HepG2 (cell line): ENCODE results near the gene RBM23. TPM values are rescaled to one million over a fixed set of nuclear protein-coding genes. Genes with fewer than 3 reads are reported as not detected.

Experiments
- CBX1 ChIP-seq: IDR thresholded peaks from one replicate; pipeline ENCODE4 v1.6.1; 2016; ENCODE audit warnings: antibody characterized with exemption, low read depth
- EED ChIP-seq: sonication (generic); formaldehyde crosslinking; IDR thresholded peaks from 2 replicates; pipeline ENCODE4 v1.5.0; 2020; ENCODE audit warnings: mild to moderate bottlenecking, missing genetic modification reagents
- FUBP1 ChIP-seq: sonication (generic); formaldehyde crosslinking; IDR thresholded peaks from 2 replicates; pipeline ENCODE4 v1.5.1; 2020; ENCODE audit warnings: missing genetic modification reagents, mild to moderate bottlenecking, borderline replicate concordance
- KMT2B ChIP-seq: IDR thresholded peaks from 2 replicates; pipeline ENCODE4 v1.6.1; 2016; ENCODE audit warnings: missing genetic modification reagents, missing compliant biosample characterization
- NRL ChIP-seq: sonication (generic); formaldehyde crosslinking; IDR thresholded peaks from 2 replicates; pipeline ENCODE4 v1.5.0; 2020; ENCODE audit warnings: missing genetic modification reagents, mild to moderate bottlenecking, moderate library complexity, borderline replicate concordance
- PHF8 ChIP-seq: sonication (generic); formaldehyde crosslinking; IDR thresholded peaks from 2 replicates; pipeline ENCODE4 v1.5.0; 2020; ENCODE audit warnings: missing genetic modification reagents
- SATB2 ChIP-seq: sonication (generic); formaldehyde crosslinking; IDR thresholded peaks from 2 replicates; pipeline ENCODE4 v1.5.0; 2020; ENCODE audit warnings: missing genetic modification reagents
- SIN3A ChIP-seq: IDR thresholded peaks from 2 replicates; pipeline ENCODE4 v1.6.1; 2011; ENCODE audit warnings: low read depth, mild to moderate bottlenecking, control low read depth, low read length, borderline replicate concordance
- SNRNP70 ChIP-seq: fragments of 200-400 bp; formaldehyde crosslinking; IDR thresholded peaks from 2 replicates; pipeline ENCODE4 v1.6.1; 2017; ENCODE audit warnings: mild to moderate bottlenecking, low read depth, low read length, moderate library complexity
- TERF1 ChIP-seq: sonication (generic); formaldehyde crosslinking; IDR thresholded peaks from 2 replicates; pipeline ENCODE4 v1.8.0; 2022; ENCODE audit warnings: mild to moderate bottlenecking, missing genetic modification reagents, moderate library complexity
- ZBTB7B ChIP-seq: sonication (generic); formaldehyde crosslinking; IDR thresholded peaks from 2 replicates; pipeline ENCODE4 v1.4.0; 2020; ENCODE audit warnings: missing genetic modification reagents
- ZFY ChIP-seq: sonication (generic); formaldehyde crosslinking; IDR thresholded peaks from 2 replicates; pipeline ENCODE4 v1.4.0; 2020; ENCODE audit warnings: missing genetic modification reagents
- ZNF354B ChIP-seq: sonication (generic); formaldehyde crosslinking; IDR thresholded peaks from 2 replicates; pipeline ENCODE4 v1.8.0; 2022; ENCODE audit warnings: mild to moderate bottlenecking, missing genetic modification reagents
- ZNF589 ChIP-seq: sonication (generic); formaldehyde crosslinking; conservative IDR thresholded peaks from 2 replicates; pipeline ENCODE4 v1.8.0; 2022; ENCODE audit warnings: mild to moderate bottlenecking, moderate library complexity, missing genetic modification reagents
- polyA plus RNA-seq, 8 experiments: library from polyadenylated mRNA; depleted of rRNA in 3 of 8; stranded (reverse) in 7 of 8; unstranded in 1 of 8; fragments of >200 nt; fragmentation: Illumina TruSeq in 4 of 8; extraction: Trizol in 4 of 8; gene quantifications; 2 replicates each; pipeline versions ENCODE4 v1.2.1 to v1.2.3, GENCODE V29; 2011 to 2016; ENCODE audit warnings: low read depth in 4 of 8, missing spikeins in 1 of 8, mixed read lengths in 1 of 8; ENCODE audit not compliant: insufficient read depth in 1 of 8
- total RNA-seq, 5 experiments: library from RNA; depleted of rRNA; stranded (reverse); fragments of >200 nt; fragmentation: Illumina TruSeq; extraction: Trizol; gene quantifications; 2 replicates each; pipeline ENCODE4 v1.2.3, GENCODE V29; 2016; ENCODE audit warnings: low read depth in 1 of 5
- TF ChIP-seq, protein P1 (sequence below), 2 experiments: IDR thresholded peaks; 2 replicates each; pipeline ENCODE4 v1.6.1; 2011 to 2012; ENCODE audit warnings: low read length in 2 of 2, borderline replicate concordance in 1 of 2, low read depth in 1 of 2, mild to moderate bottlenecking in 1 of 2, moderate library complexity in 1 of 2
- TF ChIP-seq, protein P2 (sequence below): IDR thresholded peaks from 2 replicates; pipeline ENCODE4 v1.6.1; 2012; ENCODE audit warnings: low read depth, low read length, improper control_type of control experiment
- TF ChIP-seq, protein P3 (sequence below), 2 experiments: sonication (generic) in 1 of 2; formaldehyde crosslinking in 1 of 2; IDR thresholded peaks; 2 replicates each; pipeline versions ENCODE4 v1.5.1 to v1.6.1; 2011 to 2020; ENCODE audit warnings: borderline replicate concordance in 1 of 2, low read depth in 1 of 2, low read length in 1 of 2, mild to moderate bottlenecking in 1 of 2, missing genetic modification reagents in 1 of 2, moderate library complexity in 1 of 2

Gene RBM23
- total and polyA plus RNA-seq, 2 of the 13 experiments (the other 11 are each of a cell fraction or from before 2014, with no cell fraction given): 1.5 to 2.1 TPM

GRCh38 chr14:22852940-22853767 lies 65.8 kb downstream of the RBM23 start (continued):
- TF ChIP-seq, protein P1, sequence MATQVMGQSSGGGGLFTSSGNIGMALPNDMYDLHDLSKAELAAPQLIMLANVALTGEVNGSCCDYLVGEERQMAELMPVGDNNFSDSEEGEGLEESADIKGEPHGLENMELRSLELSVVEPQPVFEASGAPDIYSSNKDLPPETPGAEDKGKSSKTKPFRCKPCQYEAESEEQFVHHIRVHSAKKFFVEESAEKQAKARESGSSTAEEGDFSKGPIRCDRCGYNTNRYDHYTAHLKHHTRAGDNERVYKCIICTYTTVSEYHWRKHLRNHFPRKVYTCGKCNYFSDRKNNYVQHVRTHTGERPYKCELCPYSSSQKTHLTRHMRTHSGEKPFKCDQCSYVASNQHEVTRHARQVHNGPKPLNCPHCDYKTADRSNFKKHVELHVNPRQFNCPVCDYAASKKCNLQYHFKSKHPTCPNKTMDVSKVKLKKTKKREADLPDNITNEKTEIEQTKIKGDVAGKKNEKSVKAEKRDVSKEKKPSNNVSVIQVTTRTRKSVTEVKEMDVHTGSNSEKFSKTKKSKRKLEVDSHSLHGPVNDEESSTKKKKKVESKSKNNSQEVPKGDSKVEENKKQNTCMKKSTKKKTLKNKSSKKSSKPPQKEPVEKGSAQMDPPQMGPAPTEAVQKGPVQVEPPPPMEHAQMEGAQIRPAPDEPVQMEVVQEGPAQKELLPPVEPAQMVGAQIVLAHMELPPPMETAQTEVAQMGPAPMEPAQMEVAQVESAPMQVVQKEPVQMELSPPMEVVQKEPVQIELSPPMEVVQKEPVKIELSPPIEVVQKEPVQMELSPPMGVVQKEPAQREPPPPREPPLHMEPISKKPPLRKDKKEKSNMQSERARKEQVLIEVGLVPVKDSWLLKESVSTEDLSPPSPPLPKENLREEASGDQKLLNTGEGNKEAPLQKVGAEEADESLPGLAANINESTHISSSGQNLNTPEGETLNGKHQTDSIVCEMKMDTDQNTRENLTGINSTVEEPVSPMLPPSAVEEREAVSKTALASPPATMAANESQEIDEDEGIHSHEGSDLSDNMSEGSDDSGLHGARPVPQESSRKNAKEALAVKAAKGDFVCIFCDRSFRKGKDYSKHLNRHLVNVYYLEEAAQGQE (IDR thresholded peaks at IDR 0.05; ENCODE audit: borderline replicate concordance in 1 of 2, low read depth in 1 of 2, low read length in 2 of 2): no peak
- TF ChIP-seq NRL: peak; percentile 96
- peak; percentile 71 for TF ChIP-seq ZFY (CRISPR knock-in tag)
- TF ChIP-seq PHF8 (CRISPR knock-in tag): peak; percentile 69
- no peak for TF ChIP-seq SATB2
- no peak for TF ChIP-seq ZNF589 (CRISPR knock-in tag)
- TF ChIP-seq SIN3A: no peak
- peak; percentile 55; the same call in 1 of the 2 replicates for TF ChIP-seq FUBP1 (CRISPR knock-in tag)
- peak; percentile 95; the same call in 1 of the 2 replicates for TF ChIP-seq EED (CRISPR knock-in tag)
- no peak for TF ChIP-seq SNRNP70
- TF ChIP-seq ZNF354B (CRISPR knock-in tag): 0 out of 2 replicates have a peak, but pooled peaks have one; percentile 82
- TF ChIP-seq KMT2B (CRISPR knock-in tag): peak; percentile 63
- TF ChIP-seq, protein P2, sequence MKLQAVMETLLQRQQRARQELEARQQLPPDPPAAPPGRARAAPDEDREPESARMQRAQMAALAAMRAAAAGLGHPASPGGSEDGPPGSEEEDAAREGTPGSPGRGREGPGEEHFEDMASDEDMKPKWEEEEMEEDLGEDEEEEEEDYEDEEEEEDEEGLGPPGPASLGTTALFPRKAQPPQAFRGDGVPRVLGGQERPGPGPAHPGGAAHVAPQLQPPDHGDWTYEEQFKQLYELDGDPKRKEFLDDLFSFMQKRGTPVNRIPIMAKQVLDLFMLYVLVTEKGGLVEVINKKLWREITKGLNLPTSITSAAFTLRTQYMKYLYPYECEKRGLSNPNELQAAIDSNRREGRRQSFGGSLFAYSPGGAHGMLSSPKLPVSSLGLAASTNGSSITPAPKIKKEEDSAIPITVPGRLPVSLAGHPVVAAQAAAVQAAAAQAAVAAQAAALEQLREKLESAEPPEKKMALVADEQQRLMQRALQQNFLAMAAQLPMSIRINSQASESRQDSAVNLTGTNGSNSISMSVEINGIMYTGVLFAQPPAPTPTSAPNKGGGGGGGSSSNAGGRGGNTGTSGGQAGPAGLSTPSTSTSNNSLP: no peak; the same call in 1 of the 2 replicates
- TF ChIP-seq TERF1 (CRISPR knock-in tag): no peak
- TF ChIP-seq CBX1: peak; percentile 68
- TF ChIP-seq ZBTB7B: peak; percentile 98
- TF ChIP-seq, protein P3, sequence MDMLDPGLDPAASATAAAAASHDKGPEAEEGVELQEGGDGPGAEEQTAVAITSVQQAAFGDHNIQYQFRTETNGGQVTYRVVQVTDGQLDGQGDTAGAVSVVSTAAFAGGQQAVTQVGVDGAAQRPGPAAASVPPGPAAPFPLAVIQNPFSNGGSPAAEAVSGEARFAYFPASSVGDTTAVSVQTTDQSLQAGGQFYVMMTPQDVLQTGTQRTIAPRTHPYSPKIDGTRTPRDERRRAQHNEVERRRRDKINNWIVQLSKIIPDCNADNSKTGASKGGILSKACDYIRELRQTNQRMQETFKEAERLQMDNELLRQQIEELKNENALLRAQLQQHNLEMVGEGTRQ (IDR thresholded peaks at IDR 0.05; ENCODE audit: low read depth, low read length): no peak
- TF ChIP-seq, protein P3 (CRISPR knock-in tag; IDR thresholded peaks at IDR 0.05; ENCODE audit: borderline replicate concordance): no peak
